Pons (tissue), 1 donor: ENCODE data around the gene PTPRD.

Source experiments
- DNase-seq: peaks from one replicate; pipeline ENCODE4 v3.0.0-alpha.2; 2016; ENCODE audit warnings: low spot score

The PTPRD gene

DNA sequence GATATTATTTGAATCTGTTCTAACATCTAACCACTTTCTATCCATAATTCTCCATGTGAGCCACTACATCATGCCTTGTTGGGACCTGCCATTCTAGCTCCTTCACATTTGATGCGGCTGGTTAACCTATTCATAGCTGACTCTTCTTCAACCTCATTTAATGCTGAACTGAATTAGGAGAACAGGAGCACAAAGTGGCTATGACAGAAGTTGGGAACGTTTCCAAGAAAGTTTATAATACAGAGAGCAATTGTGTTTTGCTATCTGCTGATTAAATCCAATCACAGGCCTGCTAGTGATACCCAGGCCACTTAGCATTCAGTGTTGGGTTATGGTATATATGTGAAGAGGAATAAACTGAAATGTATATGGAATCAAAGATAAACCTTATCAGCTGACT lies 440.3 kb downstream of the PTPRD start:
- no peak for DNase-seq

DNA sequence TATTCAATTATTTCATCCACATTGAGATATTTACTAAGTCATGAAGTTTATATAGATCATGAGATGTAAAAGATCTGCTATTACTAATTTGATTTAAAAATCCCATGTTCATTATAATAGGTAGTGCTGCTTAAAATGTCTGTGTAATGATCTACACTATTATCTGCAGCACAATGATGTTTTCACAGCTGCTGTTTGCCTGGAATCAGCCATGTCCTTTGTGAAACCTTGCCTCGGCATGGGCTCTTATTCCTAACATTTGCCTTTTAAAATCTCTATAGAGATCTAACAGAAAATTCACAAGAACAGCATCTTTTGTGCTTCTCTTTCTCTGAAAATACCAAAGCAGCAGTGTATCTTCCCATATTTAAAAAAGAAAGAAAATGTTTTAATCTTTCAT lies 444.6 kb downstream of the PTPRD start:
- DNase-seq, result no peak

DNA sequence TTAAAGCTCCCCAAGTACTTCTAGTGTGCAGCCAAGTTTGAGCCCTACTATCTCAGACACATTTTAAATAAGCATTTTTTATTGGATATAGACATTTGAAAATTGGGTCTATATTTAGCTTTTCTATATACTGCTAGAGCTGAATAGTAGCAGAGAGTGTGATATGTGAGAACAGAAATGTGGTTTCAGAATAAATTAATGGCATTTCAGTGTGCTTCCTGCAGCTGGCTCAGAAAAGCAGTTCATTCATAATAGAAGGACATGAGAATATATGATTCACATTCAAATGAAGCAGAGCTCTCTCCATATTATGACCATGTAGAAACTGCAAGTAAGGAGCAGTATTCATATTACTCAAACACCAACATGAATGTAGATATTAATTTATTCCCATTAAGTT lies 464.0 kb downstream of the PTPRD start:
- no peak for DNase-seq

GRCh38 chr9:10146517-10147331 lies 466.1 kb downstream of the PTPRD start:
- DNase-seq, result no peak

DNA sequence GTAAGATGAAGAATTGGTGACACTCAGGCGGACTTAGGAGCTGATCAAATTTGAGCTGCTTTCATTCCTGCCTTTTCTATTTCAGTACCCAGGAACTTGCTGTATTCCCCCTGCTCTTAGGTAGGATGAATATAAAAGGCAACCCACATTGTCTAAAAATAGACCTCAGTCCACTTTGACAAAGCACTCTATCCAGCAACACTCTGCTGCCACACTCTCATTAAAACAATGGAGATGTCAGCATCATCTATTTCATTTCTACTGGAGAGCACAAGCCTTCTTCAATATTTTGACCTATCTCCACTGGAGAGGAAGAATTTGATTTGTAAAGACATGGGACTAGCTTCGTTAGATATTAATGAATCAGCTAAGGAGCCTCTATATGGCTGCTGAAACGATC lies 468.4 kb downstream of the PTPRD start:
- DNase-seq, result no peak

GRCh38 chr9:10135553-10135952 lies 477.2 kb downstream of the PTPRD start:
- DNase-seq, result no peak

- DNase-seq, result no peak
Measured at GRCh38 chr9:10134266-10134665, 478.5 kb downstream of the PTPRD start.

DNA sequence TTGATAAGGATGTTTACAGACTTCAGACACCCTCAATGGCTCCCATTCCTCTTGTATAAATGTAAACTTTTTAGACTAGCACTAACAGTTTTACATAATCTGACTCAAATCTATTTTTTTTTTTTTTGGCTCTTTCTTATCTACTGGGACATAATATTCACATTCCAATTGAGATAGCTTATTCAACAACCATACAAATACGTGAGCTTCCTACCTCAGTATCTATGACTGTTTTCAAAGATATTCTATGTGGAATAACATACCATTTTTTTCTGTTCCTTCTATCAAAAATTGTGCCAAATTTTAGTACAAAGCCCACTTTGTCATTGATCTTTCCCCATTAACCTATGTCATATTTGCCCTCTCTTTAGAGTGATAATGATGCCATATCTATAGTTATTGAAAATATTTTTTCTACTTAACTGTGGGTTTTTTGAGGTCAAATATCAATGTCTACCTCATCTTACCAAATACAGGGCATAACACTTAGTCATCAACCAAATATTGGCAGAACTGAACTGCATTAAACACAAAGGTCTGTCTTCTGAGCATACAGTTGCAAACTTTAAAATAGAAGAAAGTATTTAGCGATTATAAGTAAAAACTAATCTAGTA lies 482.6 kb downstream of the PTPRD start:
- DNase-seq, result no peak

DNA sequence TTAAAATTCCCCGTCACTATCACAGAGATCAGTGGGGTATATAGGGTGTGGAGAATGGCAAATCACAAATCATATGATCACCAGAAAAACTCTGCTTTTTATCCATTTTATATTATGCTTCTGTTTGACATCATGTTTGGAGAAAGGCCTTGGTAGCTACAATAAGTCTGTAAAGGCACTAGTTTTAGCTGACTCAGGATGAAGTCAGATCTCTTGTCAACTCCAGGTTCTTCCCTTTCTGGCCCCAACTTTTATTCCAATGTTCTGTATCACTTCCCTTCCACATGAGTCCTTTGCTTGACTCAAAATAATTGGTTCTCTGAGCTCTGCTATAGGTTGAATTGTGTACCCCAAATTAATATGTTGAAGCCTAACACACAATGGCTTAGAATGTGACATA lies 484.9 kb downstream of the PTPRD start:
- no peak for DNase-seq

DNA sequence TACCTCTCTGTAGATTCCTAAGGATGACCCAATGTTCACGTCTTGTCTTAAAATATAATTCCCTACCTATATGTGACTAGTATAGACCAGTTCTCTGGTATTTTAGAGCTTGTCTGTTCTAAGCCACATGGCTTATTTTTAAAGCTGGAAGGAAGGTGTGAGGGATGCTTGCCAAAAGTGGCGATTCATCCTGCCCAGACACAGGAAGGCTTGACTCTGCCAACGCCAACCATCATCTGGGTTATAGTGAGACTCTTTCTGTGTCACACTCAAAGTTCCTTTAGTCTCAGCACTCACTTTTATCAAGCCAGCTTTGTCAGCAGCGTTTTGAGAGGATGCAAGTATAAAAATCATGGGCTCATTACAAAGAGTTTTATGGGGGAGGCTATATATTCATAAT lies 500.0 kb downstream of the PTPRD start:
- no peak for DNase-seq

DNA sequence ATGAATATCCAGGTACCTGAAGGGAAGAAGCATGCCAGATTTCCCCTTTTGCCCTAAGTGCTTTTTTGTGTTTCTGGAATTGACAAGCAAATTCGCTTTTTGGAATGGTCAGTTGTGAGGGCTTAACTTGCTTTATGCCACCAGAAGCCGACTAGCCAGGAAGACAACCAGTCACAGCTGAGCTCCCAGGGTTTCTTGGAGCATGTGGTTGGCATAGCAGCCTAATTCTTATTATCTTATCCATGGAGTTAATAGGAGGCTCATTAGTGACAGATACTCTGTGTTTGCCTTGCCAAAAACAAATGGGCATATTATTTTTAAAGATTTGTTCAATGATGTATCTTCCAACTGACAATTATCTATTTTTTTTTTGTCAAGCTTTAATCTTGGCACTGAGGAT lies 500.7 kb downstream of the PTPRD start:
- DNase-seq, result no peak

GRCh38 chr9:10108815-10109214 lies 504.0 kb downstream of the PTPRD start:
- no peak for DNase-seq

GRCh38 chr9:10104774-10105173 lies 508.0 kb downstream of the PTPRD start:
- DNase-seq, result no peak

- no peak for DNase-seq
Measured at GRCh38 chr9:10095208-10095607, 517.6 kb downstream of the PTPRD start.

DNA sequence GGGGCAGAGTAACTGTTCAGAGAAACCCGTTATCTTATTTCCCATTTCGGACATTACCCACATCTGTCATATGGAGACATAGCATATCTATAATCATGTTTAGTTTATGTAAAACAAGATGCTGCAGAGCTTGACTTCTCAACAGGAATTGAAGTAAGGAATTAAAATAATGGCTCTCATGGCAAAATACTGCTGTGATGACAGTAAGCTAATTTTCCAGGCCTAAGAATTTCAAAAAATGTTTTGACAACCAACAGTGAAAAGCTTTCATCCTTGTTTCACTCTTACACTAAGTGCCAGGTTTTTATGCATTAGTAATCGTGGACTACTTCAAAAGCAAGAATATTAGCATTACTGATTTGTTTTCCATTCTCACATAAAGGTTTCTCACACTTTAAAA lies 518.2 kb downstream of the PTPRD start:
- DNase-seq, result no peak

- DNase-seq, result no peak
Measured at GRCh38 chr9:10080012-10080411, 532.8 kb downstream of the PTPRD start.

- DNase-seq, result no peak
Measured at GRCh38 chr9:10079284-10079964, 533.4 kb downstream of the PTPRD start.

- no peak for DNase-seq
Measured at GRCh38 chr9:10071579-10071978, 541.2 kb downstream of the PTPRD start.

DNA sequence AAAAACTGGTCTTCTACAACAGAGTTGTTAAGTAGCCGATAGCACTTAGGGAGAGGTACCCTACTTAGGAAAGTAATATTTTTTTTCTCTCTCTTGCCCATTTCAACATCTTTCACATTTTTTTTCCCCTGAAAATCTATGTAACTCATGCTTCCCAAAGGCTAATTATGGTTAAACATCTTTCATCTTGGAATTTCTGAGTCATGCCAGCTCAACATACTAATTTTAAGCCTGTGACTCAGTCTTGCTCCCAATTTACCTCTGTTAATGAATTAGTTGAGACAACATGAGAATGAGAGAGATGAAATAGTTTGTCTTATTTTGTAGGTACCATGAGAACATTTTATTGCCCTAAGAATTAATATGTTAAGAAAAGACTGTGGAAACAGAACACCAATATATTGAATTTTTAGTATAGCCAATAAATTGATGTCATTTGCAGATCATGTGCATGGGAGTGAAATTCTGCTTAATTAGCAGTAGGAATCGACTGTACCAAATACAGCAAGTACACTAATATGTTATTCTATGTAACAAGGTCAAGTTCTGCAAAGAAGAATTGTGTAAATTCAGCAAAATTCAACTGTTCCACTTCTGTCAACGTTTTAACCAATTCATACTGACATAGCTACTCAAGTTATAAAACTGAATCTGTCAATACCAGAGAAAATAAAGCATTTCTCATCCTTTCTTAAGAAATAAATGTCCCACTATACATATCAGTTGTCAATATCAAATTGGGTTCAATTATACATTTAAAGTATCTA lies 550.0 kb downstream of the PTPRD start:
- DNase-seq, result no peak

DNA sequence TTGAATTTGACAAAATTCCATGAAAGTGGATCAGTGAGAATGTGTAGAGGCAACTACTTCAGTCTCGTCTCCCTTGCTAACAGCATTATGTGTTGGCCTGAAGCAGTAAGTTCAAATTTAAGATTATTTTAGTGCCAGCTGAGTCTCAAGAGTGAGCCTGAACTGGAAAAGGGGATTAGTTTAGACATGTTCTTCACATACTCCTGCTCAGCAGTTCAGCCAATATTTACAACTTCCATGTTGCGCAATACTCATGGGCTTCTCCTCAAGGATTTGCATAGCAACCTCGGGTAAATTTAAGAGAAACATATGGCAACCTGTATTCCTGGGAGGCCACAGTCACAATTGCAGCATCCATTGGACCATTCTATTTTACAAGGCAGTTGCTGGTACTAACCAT lies 553.8 kb downstream of the PTPRD start:
- DNase-seq, result no peak

GRCh38 chr9:10055886-10056395 lies 556.9 kb downstream of the PTPRD start:
- no peak for DNase-seq

DNA sequence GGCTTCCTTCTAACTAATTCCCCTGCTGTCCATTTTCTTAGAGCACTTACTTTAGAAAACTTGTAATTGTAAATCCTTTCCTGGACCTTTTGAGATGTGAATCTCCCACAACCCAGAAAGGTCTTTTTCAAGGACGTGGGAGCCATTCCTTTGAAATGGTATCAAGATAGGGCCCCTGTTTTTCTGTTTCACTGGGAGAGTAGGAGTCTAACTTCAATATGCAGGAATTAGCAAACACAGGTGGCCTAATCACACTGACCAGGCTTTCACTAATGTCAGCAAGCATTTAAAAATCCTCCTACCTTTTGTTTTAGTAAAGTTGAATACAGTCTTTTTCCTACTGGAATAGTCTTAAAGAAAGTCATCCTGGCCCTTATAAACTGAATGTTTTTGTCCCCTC lies 558.3 kb downstream of the PTPRD start:
- no peak for DNase-seq
